Left lung (tissue), 10 donors: Measurements from ENCODE around the gene OLFML3. TPM values are rescaled to one million over a fixed set of nuclear protein-coding genes. Genes with fewer than 3 reads are reported as not detected.

Experiments
- ATAC-seq: fragments of 200-7000 bp; cut with Tn5 transposase; one replicate; pipeline ENCODE4 v1.9.1; 2020; ENCODE audit warnings: moderate library complexity
- DNase-seq, 4 donors: peaks; one replicate each; pipeline ENCODE4 v3.0.0-alpha.2; 2013 to 2020
- H3K27ac ChIP-seq, 2 donors: fragments of 200-600 bp; sonication (generic) in 1 of 2; one replicate each; pipeline versions ENCODE4 v1.5.0 to v1.8.0; 2020 to 2021
- H3K27me3 ChIP-seq, 2 donors: fragments of 200-600 bp; sonication (generic) in 1 of 2; one replicate each; pipeline versions ENCODE4 v1.5.0 to v1.8.0; 2020 to 2021
- H3K36me3 ChIP-seq, 2 donors: fragments of 200-600 bp; sonication (generic) in 1 of 2; one replicate each; pipeline versions ENCODE4 v1.5.0 to v1.8.0; 2020 to 2021
- H3K4me1 ChIP-seq, 2 donors: fragments of 200-600 bp; one replicate each; pipeline ENCODE4 v1.8.0; 2021
- H3K4me3 ChIP-seq, 2 donors: fragments of 200-600 bp; sonication (generic) in 1 of 2; one replicate each; pipeline versions ENCODE4 v1.5.0 to v1.8.0; 2020 to 2021; ENCODE audit warnings: mild to moderate bottlenecking in 1 of 2
- H3K9me3 ChIP-seq, 2 donors: fragments of 200-600 bp; sonication (generic) in 1 of 2; one replicate each; pipeline versions ENCODE4 v1.5.0 to v1.8.0; 2020 to 2021
- intact Hi-C, 2 donors: fragments of 100-400 bp; cut with DNase I; formaldehyde crosslinking; loops; one replicate each; pipeline versions ENCODE4 v1.11.2 to v1.14.2; 2022
- polyA plus RNA-seq, 6 donors: library from polyadenylated mRNA; unstranded; fragments of 120-200 nt; gene quantifications; one replicate each; pipeline ENCODE4 v1.2.1, GENCODE V29; 2013; ENCODE audit not compliant: insufficient read length in 6 of 6
- total RNA-seq, 2 donors: library from RNA; stranded (reverse); fragmentation: NEBNext Ultra II Directional; extraction: Animal tissue kit (Norgen Biotek cat#: 25700); gene quantifications; one replicate each; pipeline ENCODE4 v1.2.1, GENCODE V29; 2021
- TF ChIP-seq, protein P1 (sequence below), 2 donors: fragments of 200-600 bp; sonication (generic) in 1 of 2; IDR thresholded peaks; one replicate each; pipeline versions ENCODE4 v1.5.0 to v1.8.0; 2021; ENCODE audit warnings: antibody characterized with exemption in 2 of 2
- donor health status: DM: no; HTN: yes; CAD: no.
- donor health status: DM: no; HTN: no; CAD: no.

Gene OLFML3
- total and polyA plus RNA-seq, 8 donors: 53.8 to 291 (median 259) TPM

DNA sequence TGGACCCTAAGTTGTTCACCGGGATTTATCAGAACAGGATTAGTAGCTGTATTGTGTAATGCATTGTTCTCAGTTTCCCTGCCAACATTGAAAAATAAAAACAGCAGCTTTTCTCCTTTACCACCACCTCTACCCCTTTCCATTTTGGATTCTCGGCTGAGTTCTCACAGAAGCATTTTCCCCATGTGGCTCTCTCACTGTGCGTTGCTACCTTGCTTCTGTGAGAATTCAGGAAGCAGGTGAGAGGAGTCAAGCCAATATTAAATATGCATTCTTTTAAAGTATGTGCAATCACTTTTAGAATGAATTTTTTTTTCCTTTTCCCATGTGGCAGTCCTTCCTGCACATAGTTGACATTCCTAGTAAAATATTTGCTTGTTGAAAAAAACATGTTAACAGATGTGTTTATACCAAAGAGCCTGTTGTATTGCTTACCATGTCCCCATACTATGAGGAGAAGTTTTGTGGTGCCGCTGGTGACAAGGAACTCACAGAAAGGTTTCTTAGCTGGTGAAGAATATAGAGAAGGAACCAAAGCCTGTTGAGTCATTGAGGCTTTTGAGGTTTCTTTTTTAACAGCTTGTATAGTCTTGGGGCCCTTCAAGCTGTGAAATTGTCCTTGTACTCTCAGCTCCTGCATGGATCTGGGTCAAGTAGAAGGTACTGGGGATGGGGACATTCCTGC is 3.9 kb upstream of the OLFML3 start:
- intact Hi-C loops: loop anchor here in 1 of 2 donors (5.0 kb wide), 1 partner anchor 307 kb away; no protein-coding TSS in a partner anchor
- H3K4me1 ChIP-seq: peaks cover 14 to 53% of the 10 kb centered on the region in 2 donors
- peak overlapping the region in 1 of 2 donors; percentile 63 for H3K27ac ChIP-seq
- no peaks in the 10 kb centered on the region for H3K27me3 ChIP-seq
- peaks cover 0 to 40% of the 10 kb centered on the region in 2 donors for H3K36me3 ChIP-seq
- H3K9me3 ChIP-seq: no peaks in the 10 kb centered on the region
- TF ChIP-seq, protein P1, sequence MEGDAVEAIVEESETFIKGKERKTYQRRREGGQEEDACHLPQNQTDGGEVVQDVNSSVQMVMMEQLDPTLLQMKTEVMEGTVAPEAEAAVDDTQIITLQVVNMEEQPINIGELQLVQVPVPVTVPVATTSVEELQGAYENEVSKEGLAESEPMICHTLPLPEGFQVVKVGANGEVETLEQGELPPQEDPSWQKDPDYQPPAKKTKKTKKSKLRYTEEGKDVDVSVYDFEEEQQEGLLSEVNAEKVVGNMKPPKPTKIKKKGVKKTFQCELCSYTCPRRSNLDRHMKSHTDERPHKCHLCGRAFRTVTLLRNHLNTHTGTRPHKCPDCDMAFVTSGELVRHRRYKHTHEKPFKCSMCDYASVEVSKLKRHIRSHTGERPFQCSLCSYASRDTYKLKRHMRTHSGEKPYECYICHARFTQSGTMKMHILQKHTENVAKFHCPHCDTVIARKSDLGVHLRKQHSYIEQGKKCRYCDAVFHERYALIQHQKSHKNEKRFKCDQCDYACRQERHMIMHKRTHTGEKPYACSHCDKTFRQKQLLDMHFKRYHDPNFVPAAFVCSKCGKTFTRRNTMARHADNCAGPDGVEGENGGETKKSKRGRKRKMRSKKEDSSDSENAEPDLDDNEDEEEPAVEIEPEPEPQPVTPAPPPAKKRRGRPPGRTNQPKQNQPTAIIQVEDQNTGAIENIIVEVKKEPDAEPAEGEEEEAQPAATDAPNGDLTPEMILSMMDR (IDR thresholded peaks at IDR 0.05): no peak
- DNase-seq (no peak), ATAC-seq (no peak)
- no peak overlapping the region for H3K4me3 ChIP-seq

DNA sequence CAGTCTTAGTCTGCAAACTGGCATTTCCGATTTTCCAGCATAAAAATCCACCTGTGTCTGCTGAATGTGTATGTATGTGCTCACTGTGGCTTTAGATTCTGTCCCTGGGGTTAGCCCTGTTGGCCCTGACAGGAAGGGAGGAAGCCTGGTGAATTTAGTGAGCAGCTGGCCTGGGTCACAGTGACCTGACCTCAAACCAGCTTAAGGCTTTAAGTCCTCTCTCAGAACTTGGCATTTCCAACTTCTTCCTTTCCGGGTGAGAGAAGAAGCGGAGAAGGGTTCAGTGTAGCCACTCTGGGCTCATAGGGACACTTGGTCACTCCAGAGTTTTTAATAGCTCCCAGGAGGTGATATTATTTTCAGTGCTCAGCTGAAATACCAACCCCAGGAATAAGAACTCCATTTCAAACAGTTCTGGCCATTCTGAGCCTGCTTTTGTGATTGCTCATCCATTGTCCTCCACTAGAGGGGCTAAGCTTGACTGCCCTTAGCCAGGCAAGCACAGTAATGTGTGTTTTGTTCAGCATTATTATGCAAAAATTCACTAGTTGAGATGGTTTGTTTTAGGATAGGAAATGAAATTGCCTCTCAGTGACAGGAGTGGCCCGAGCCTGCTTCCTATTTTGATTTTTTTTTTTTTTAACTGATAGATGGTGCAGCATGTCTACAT is 2.5 kb upstream of the OLFML3 start:
- TF ChIP-seq, protein P1 (IDR thresholded peaks at IDR 0.05): peak; percentile 30 to 33
- DNase-seq (peak in 1 of 4 donors; percentile 43), ATAC-seq (no peak)
- Histone ChIP-seq H3K36me3 (peaks cover 0 to 26% of the 10 kb centered on the region in 2 donors), H3K9me3 (no peaks in the 10 kb centered on the region), H3K4me3 (no peak overlapping the region), H3K27ac (peak overlapping the region in 1 of 2 donors; percentile 63), H3K27me3 (no peaks in the 10 kb centered on the region), H3K4me1 (peaks cover 14 to 55% of the 10 kb centered on the region in 2 donors)
- intact Hi-C loops: loop anchor here in 1 of 2 donors (5.0 kb wide), 1 partner anchor 306 kb away; no protein-coding TSS in a partner anchor

DNA sequence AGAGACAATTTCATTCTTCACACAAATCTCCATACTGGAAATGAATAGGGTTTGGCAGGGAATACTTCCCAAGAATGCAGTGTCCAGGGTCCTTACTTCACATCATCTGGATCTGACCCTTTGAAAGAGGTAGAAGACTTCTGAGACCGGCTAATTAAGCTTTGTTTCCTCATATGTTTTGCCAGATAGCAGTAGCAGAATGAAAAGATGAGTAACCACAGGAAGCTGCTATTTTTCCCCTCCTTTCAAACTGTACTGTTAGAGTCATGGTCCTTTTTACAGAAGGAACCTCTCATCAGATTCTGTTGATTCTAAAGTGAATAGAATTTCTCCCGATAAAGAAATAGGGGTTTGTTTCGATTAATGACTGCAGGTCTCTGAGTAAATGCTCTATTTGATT is 1.4 kb upstream of the OLFML3 start:
- no peaks in the 10 kb centered on the region for H3K27me3 ChIP-seq
- H3K36me3 ChIP-seq: peaks cover 0 to 15% of the 10 kb centered on the region in 2 donors
- H3K4me3 ChIP-seq: no peak overlapping the region
- intact Hi-C loops: loop anchor here in 1 of 2 donors (5.0 kb wide), 1 partner anchor 304 kb away; no protein-coding TSS in a partner anchor
- no peaks in the 10 kb centered on the region for H3K9me3 ChIP-seq
- ATAC-seq (no peak), DNase-seq (no peak)
- no peak overlapping the region for H3K27ac ChIP-seq
- TF ChIP-seq, protein P1 (IDR thresholded peaks at IDR 0.05): no peak
- H3K4me1 ChIP-seq: peaks cover 14 to 67% of the 10 kb centered on the region in 2 donors

DNA sequence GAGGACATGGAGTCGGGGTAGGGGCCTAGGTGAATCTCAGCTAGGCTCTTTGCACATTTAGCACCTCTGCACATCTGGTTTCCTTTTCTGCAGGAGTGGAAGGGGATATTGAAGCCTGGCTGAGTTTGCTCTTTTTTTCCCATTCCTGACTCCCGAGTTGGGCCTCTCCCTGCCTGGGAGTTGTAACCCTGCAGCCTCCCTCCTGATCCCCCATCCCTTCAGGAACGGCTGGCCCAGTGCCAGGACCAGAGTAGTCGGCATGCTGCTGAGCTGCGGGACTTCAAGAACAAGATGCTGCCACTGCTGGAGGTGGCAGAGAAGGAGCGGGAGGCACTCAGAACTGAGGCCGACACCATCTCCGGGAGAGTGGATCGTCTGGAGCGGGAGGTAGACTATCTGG is 836 bp downstream of the OLFML3 start:
- Histone ChIP-seq H3K9me3 (no peaks in the 10 kb centered on the region), H3K4me1 (peaks cover 16 to 63% of the 10 kb centered on the region in 2 donors), H3K4me3 (peak overlapping the region; percentile 21 to 23), H3K36me3 (no peaks in the 10 kb centered on the region), H3K27me3 (no peaks in the 10 kb centered on the region), H3K27ac (peak overlapping the region; percentile 60 to 77)
- peak in 3 of 4 donors; percentile 56 to 81 (median 77) for DNase-seq
- no peak for ATAC-seq
- TF ChIP-seq, protein P1 (IDR thresholded peaks at IDR 0.05): no peak
- intact Hi-C loops: no loop called here
